H4 (cell line): ENCODE results near the gene ADD1. TPM values are rescaled to one million over a fixed set of nuclear protein-coding genes. Genes with fewer than 3 reads are reported as not detected.
"Not testable (repeated sequence)": the region's sequence is repeated elsewhere in the genome, so short reads cannot be mapped to it uniquely, and the experiment has no call there.

Experiments
- DNase-seq: peaks from one replicate; pipeline ENCODE4 v3.0.0-alpha.2; 2015; ENCODE audit warnings: low spot score
- total RNA-seq: library from RNA; depleted of rRNA; stranded (reverse); fragments of >200 nt; shearing (Covaris generic); gene quantifications from 2 replicates; pipeline ENCODE4 v1.2.3, GENCODE V29; 2014

The ADD1 gene
- total RNA-seq, 1 experiment from 2014 or later = 117 TPM

DNA sequence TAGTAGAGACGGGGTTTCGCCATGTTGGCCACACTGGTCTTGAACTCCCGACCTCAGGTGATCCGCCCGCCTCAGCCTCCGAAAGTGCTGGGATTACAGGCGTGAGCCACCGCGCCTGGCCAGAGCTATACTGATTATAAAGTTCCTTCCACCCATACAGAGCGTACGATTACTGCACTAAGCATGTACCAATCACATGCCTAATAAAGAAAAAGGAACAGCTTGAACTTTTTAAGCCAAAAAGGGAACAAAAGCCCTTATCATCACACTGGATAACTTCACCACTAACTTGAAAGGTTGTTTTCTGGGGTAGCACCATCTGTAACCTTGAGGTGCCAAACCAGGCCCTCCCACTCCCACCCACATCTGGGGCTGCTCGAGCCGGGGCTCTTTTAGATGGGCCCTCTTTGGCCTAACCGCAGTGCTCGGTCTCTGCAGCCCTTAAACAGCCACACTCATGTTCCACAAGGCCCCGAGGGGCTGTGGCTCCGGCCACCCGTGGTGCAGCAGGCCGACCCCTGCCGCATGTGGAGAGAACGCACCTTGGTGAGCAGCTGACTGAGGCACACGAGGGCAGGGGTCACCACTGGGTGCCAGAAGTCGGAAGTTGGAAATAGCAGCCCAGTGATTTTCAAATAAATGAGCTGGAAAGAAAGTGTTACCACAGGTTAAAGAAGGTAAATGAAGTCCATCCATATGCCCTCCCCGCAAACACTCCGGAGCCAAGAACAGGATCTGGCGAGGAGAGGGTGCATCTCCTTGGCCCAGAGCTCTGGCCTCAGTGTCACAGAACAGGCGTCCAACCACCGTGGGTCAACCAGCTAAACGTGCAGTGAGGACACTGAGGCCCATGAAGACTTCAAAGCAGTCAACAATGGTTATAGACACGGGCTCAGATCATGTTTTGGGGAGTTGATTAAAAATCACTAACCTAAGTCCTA is 101.2 kb downstream of the ADD1 start:
- DNase-seq = no peak

DNA sequence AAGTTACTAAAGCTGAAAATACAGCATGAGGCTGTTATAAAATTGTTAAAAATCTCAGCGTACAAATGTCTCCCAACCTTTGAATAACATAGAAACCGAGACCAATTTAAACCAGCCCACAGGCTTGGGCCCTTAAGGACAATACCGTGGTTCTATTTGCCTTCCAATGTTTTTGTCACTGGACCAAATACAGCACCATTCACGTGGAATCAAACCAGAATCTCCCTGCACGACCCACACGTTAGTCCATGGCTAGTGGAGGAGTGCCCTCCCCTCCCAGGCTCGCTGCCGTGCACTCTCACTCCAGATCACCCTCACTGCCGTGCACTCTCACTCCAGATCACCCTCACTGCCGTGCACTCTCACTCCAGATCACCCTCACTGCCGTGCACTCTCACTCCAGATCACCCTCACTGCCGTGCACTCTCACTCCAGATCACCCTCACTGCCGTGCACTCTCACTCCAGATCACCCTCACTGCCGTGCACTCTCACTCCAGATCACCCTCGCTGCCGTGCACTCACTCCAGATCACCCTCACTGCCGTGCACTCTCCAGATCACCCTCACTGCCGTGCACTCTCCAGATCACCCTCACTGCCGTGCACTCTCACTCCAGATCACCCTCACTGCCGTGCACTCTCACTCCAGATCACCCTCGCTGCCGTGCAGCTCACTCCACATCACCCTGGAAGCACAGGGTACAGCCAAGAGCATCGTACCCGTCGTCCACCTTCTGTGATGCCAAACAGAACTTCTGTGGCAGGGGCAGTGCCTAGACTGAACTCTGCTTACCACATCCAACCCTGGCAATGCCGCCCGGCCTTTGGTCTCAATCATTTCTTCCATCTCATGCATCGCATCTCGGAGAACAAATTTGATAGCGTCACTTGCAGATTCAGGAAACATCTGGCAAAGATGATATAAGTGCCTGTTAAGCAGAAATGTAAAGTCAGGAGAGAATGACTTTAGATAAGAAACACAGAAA is 102.3 kb downstream of the ADD1 start:
- DNase-seq = not testable (repeated sequence)

DNA sequence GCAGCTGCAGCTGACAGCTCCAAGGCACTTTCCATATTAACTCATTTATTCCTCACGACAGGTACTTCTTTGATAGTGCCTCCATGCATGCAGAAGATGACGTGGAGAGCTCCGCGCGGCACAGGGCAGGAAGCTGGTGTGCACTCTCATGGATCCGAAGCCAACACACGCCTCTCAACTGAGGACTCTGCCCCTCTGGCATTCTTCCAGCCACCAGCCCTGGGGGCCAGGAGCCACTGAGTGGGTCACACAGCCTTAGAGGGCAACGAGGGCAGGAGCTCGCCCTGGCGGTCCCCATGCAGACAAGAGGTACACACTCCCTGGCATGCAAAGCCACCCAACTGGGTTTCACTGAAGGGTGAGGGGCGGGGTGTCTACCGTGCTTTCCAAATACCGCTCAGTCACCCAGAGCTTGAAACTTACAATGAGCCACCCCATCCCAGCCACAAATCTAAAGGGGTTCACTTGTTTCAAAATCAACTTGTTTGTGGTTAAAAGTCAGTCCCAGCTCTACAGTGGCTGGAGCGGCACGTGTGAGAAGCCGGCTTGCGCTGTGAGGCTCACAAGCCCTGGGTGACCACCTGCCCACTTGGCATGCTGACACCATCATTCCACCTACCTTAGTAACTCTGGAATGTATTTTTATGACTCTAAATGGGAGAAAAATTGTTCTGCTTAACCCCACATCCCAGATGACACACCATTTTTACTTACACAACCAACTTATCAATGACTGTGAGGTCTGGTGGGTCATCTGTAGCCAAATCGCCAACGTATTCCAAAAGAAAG is 103.4 kb downstream of the ADD1 start:
- DNase-seq = no peak

DNA sequence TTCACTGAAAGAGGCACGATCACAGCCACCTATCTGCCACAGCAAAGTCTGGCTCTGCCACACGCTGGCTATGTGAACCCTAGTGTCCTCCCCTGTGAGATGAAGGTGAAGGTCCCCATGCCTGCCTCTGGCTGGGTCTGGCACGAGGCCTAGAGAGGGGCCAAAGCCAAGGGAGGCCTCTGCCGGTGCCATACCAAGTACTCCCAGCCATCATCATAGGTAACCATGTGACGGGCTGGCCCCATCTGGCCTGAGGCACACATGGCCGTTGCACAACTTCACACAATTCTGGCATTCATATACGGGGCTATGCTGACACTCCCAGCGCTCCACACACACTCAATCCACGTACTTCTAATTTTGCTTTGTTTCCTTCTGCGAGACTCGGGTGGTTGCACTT is 104.3 kb downstream of the ADD1 start:
- DNase-seq = no peak

DNA sequence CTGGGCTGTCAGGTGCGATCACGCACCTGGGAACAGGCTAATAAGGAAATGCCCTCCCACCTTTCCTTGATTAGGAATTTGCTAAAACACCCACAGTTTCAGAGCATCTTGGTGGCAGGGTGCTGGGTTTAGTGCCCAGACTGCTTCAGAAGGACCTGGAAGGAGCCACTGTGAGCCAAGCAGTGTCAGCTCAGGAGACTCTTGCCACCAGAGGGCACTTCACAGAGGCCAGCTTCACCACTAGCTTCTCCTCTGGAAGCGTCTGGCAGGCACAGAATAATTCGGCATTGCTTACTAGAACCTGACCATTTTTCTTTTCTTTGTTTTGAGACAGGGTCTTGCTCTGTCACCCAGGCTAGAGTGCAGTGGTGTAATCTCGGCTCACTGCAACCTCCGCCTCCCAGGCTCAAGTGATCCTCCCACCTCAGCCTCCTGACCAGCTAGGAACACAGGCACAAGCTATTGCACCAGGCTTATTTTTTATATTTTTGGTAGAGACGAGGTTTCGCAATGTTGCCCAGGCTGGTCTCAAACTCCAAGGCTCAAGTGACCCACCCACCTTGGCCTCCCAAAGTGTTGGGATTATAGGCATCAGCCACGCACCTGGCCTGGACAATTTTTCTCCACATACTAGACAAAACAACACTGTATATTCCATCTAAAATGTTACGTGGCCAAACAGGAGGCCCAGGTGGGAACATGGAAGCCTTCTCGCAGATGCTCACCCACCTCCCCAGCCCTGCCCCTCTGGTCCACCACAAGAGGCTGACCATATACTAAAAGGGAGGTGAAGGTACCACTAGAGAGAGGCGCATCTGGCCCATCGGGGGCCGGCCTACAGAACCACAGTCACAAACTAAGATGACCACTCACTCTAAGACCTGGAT is 105.5 kb downstream of the ADD1 start:
- DNase-seq = no peak

DNA sequence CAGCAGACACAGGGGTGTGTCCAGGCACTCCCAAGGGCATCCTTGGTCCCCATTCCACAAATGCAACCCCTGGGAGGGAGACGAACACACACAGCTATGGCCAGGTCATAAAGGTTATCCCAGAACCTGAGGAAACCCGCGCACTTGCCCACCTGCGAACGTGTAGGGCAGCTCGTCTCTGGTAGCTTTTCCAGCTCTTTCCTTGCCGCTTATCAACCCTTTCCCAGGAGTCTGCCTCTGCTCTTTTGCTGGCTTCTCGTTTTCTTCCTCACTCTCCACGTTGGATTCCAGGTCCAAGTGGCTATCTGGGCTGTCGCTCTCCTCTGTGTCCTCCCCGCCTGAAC is 106.1 kb downstream of the ADD1 start:
- DNase-seq = no peak

DNA sequence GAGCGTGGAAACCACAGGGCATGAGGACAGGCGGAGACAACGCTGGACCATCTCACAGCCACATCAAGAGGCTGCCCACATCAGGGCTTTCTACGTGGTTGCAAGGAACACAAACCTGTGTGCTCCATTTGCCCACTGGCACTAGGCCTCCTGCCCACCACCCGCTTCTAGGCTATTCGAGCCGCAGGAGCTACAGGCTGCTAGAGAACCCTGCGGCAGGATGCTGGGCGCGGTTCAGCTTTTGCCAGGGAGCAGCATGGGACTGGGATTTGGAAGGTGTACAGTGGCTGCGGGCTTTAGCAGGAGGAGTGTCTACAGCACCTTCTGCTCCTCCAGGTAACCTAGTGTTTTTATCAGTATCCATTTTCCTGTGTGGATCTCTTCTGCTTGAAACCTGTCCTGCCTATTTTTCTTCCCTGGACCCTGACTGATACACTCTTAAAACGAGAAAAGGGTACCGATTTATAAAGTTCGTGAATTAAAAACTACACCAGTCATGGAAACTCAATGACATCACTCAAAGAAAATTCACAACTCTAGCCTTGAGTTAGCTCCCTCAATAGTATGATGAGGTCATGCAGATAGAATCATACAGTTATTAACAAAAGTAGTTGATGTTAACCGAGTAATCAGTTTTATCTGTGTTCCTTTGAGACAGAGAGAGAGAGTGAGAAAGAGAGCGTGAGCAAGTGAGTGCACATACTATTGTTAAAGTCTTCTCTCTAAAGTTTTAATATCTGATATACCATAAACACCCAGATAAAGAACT is 106.8 kb downstream of the ADD1 start:
- no peak for DNase-seq

DNA sequence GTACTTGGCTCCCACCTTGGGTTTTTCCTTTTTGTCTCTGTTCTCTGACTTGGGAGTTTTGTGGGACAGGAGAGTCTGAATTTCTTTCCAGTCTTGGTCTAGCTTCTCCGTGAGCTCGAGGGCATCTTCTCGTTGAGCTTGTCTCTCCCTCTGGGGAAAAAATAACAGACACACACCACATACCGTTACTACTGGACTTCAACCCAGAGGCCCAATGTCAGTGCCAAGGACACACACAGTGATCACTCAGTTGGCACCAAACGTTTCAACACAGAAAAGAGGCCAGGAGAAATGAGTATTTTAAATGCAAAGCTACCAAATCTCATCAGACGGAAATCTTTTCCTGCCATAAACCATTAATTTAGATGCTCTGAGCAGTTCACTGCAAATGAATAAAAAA is 109.9 kb downstream of the ADD1 start:
- no peak for DNase-seq

DNA sequence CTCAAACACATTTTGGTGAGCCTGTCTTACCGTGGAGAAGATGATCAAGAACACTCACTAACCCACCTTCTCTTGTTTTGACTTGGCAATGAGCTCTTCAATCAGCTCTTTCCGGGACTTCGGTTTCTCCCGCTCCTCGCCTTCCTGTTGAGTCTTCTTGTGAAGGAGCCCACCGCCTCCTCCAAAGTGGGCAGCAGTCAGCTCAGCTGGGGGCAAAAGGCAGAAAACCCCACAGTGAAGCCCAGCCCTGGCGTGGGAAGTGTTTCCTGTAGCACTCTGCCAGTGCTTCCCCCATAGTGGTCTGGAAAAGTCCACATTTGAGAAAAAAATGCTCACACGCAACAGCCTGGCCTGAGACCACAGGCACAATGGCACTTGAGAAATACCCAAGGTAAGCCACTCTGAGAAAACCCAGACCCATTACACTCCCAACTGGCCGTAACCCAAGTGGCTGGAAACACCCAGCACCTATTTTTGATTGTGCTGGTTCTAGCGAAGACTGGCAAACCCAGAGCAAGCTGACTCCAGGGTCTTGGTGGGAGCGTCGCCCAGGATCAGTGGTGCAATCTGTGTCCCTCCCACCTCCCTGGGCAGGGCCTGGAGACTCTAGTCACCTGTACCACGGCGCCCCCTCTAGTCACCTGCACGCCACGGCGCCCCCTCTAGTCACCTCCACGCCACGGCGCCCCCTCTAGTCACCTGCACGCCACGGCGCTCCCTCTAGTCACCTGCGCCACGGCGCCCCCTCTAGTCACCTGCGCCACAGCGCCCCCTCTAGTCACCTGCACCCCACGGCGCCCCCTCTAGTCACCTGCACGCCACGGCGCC is 110.9 kb downstream of the ADD1 start:
- DNase-seq = no peak

DNA sequence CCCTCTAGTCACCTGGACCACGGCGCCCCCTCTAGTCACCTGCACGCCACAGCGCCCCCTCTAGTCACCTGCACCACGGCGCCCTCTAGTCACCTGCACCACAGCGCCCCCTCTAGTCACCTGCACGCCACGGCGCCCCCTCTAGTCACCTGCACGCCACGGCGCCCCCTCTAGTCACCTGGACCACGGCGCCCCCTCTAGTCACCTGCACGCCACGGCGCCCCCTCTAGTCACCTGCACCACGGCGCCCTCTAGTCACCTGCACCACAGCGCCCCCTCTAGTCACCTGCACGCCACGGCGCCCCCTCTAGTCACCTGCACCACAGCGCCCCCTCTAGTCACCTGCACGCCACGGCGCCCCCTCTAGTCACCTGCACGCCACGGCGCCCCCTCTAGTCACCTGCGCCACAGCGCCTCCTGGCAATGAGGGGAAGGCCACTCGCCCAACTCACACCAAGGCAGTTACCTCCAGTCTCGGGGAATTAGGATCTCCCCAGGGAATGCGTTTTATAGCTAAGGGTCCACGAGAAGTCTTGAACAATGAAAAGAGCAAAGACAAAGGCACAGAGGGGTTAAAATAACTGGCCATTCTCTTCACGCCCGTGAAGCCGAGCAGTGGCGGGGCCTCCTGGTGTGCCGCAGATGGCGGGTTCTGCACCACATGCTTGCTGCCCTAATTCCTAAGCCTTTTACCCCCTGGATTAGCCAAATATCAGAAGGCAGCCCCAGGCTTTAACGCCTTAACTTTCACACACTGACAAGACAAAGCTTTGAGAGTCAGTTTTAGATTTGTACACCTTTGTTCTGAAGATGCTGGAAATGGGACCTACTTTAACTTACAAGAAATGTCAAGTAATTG is 111.8 kb downstream of the ADD1 start:
- not testable (repeated sequence) for DNase-seq

DNA sequence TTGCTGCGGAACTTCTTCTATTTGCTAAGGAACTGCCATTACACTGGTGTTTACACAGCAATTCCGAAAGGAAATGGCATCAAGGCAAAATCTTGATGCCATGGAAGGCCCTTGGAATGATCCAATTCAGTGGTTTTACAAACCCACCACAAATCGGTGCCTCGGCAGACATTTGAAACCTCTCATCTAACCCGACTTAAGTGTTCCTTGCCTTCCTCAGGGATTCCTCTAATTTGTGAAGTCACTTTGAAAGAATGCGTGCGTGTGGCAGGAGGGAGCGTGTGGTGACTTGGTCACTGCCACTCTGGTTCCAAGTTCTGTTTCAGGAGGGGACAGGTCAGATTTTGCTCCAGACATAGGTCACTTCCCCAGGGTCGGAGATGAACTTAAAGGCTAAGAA is 114.8 kb downstream of the ADD1 start:
- peak; percentile 94 for DNase-seq

DNA sequence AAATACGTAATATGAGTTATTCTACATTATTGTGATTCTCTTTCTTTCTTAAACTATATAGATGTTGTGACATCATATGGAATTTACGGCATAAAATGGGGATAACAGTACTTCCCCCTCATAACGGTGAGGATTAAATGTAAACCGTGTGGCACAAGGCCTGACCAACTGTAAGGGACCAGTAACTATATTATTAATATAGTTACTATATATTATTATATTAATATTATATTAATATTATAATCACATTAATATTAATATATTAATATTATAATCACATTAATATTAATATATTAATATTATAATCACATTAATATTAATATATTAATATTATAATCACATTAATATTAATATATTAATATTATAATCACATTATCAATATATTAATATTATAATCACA is 116.8 kb downstream of the ADD1 start:
- DNase-seq = not testable (repeated sequence)

DNA sequence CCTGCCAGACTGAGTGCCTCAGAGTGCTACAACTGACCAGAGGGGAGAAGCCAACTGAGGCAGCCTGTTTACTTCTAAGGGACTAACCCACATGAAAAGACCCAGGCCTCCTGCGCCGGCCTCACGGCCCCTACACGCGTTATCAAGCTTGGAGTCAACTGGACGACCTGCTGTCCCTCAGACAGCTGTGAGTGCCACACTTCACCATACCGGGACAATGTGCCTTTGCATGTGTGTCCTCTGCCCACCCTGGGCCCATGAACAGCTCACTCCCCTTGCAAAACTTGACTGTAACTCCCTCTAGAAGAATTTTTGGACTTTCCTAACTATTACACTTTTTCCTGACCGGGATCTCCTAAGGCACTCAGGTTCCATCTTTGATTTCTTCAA is 117.8 kb downstream of the ADD1 start:
- no peak for DNase-seq

DNA sequence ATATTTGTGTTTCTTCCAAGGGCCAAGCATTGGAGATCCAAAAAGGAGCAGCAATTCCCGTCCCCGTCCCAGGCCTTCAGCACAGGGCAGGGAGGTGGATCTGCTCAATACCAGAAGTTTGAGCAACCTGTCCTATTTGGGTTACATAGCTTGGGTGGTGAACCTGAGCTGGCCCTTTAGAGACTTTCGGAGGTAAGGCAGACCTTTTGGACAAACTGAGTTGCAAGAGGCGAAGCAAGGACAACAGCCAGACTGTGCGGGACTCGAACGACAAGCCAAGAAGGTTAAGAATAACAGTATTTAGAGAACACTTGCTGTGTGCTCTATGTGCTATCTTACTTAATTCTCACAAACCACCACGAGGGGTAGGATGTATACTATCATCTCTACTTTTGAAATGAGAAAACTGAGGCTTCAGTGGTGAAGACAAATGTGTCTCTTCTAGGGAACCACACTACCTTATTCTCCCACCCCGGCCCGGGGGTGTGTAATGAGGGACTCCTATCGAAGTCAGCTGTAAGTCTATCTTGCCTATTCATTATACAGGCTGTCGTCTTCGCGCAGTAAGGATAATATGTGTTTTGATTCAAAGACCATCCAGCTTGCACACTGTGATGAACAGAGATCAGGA is 118.3 kb downstream of the ADD1 start:
- no peak for DNase-seq

DNA sequence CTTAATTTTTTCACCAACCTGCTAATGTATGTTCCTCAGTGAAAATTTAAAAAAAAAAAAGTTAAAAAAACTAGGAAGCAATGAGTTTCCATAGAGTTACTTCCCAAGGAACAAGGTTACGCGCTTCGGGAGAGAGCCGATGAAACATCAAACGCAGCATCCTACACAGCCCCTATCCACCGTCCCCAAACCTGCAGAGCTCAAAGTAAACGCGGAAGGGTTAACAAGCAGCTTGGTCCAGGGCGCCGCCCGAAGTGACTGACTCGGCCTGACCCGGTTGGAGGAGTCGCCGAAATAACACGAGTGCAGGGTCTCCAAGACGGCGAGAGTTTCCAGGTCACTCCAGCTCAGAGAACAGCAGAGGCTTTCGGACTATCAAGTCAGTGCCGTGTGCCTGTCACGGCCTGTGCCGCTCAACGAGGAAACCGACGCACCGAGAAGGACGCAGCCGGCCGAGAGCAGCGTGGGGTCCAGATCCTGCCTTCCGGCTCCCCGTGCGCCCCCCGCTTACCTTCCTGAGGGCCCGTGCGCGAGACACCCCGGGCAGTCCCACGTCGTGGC is 119.0 kb downstream of the ADD1 start:
- DNase-seq = no peak

DNA sequence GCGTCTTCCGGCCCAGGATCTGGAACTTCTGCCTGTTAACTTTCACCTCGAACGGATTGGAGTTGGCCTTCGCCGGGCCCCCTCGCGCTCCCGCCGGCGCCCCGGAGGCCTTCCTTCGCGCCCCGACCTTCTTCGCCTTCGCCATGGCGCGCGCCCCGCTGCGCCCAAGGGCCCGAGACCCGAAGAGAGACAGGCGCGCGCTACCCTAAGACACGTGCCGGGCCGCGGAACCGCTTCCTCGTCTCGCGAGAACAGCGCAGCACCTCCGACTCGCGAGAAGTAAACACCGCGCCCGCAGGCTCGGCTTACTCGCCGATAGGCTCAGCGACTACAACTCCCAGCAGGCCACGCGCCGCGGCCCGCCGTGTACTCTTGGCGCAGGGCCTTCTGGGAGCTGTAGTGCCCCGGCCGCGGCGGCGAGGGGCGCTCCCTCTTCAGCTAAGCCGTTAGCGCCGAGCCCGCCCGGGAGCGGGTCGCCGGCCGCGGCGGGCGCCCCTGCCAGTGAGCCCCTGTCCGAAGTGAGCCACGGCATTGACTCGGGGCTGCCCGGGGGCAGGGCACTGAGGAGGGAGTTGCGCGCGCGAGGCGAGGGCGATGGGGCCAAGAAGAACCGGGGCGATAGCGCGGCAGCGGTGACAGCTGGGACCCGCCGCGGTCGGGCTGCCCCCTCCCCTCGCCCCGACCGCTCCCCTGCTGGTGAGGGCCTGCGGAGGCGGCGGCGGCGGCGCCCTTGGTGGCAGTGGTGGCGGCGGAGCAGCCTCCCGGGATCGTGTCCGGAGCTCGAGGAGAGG is 119.7 kb downstream of the ADD1 start, which contains the start of the genes GRK4 and NOP14:
GRK4 (plus strand) TSS at position 397 of the 791 bp plus-strand sequence. CDS start 500 bp downstream, outside the sequence.
NOP14 (minus strand) TSS at position 232 of the 791 bp plus-strand sequence; CDS start at position 145, 87 bp downstream.
- peak; percentile 99 for DNase-seq
